NB4 (cell line): ENCODE results near the gene ANKIB1.
"Not testable (repeated sequence)": the region's sequence is repeated elsewhere in the genome, so short reads cannot be mapped to it uniquely, and the experiment has no call there.

Experiments used
- CTCF ChIP-seq: IDR thresholded peaks from one replicate; pipeline ENCODE4 v1.5.1; 2012; ENCODE audit warnings: low read depth, low read length
- POLR2A ChIP-seq: IDR thresholded peaks from 2 replicates; pipeline ENCODE4 v1.6.1; 2011; ENCODE audit warnings: mild to moderate bottlenecking; ENCODE audit not compliant: insufficient read length; ENCODE audit errors: extremely low read depth

DNA sequence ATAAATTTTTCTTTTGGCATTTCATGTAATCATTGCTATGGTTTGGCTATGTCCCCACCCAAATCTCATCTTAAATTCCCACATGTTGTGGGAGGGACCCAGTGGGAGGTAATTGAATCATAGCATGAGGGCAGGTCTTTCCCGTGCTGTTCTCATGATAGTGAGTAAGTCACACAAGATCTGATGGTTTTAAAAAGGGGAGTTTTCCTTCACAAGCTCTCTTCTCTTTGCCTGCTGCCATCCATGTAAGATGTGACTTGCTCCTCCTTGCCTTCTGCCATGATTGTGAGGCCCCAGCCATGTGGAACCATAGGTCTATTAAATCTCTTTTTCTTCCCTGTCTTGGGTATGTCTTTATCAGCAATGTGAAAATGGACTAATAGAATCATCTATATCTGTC lies 9.0 kb downstream of the ANKIB1 start:
- not testable (repeated sequence) for TF ChIP-seq CTCF, POLR2A
